Measurements from ENCODE around the gene ZWINT.

DNA sequence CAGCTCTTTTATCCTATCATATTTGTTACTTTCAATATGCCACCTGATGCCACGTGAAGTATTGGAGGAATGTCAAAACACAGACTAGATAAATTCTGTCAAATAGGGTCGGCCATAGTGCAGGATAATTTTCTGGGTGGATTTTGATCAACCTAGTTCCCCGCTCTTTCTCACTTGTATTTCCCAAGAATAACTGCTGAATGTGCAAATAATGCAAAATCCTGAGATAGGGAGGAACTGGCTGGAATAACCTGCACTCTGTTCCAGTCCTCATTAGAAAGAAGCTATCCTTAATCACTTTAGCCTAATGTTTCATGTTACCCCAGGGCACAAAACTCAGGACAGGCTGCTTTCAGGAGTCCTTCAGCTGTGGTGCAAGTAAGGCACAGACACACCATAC is 33.9 kb downstream of the ZWINT start:
- no peak for TF ChIP-seq ZFP3 (CRISPR knock-in tag; IDR thresholded peaks at IDR 0.05)
- TF ChIP-seq, protein P1, sequence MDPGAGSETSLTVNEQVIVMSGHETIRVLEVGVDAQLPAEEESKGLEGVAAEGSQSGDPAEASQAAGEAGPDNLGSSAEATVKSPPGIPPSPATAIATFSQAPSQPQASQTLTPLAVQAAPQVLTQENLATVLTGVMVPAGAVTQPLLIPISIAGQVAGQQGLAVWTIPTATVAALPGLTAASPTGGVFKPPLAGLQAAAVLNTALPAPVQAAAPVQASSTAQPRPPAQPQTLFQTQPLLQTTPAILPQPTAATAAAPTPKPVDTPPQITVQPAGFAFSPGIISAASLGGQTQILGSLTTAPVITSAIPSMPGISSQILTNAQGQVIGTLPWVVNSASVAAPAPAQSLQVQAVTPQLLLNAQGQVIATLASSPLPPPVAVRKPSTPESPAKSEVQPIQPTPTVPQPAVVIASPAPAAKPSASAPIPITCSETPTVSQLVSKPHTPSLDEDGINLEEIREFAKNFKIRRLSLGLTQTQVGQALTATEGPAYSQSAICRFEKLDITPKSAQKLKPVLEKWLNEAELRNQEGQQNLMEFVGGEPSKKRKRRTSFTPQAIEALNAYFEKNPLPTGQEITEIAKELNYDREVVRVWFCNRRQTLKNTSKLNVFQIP (CRISPR knock-in tag; IDR thresholded peaks at IDR 0.05; ENCODE audit: borderline replicate concordance, low read depth): no peak
